Hepatocyte (in vitro differentiated cells): ENCODE results near the gene GRN.

Experiments
- CTCF ChIP-seq: fragments of 200-600 bp; sonication (generic); IDR thresholded peaks from 2 replicates; pipeline ENCODE4 v1.5.1; 2016; ENCODE audit warnings: antibody characterized with exemption, mild to moderate bottlenecking; ENCODE audit not compliant: poor library complexity
- EZH2 ChIP-seq: fragments of 200-600 bp; sonication (generic); IDR thresholded peaks from 2 replicates; pipeline ENCODE4 v1.6.1; 2016; ENCODE audit warnings: antibody characterized with exemption, mild to moderate bottlenecking, borderline replicate concordance

GRCh38 chr17:44308320-44308818, 36.7 kb upstream of the GRN start, which contains the start of gene RUNDC3A:
- TF ChIP-seq CTCF, result no peak
- TF ChIP-seq EZH2, result no peak
